GM19238 (cell line): ENCODE measurements around the gene PDE4D.

ENCODE experiments used
- DNase-seq: peaks from one replicate; pipeline ENCODE4 v3.0.0; 2011; ENCODE audit warnings: low spot score; ENCODE audit not compliant: insufficient read length

PDE4D gene

GRCh38 chr5:59222687-59223511 lies 670.6 kb downstream of the PDE4D start:
- DNase-seq = no peak

- no peak for DNase-seq
These were observed 671.8 kb downstream of the PDE4D start for GRCh38 chr5:59221769-59222168.

- no peak for DNase-seq
These were observed 675.0 kb downstream of the PDE4D start for GRCh38 chr5:59218424-59219045.

- no peak for DNase-seq
These were observed 676.7 kb downstream of the PDE4D start for GRCh38 chr5:59216841-59217240.

DNA sequence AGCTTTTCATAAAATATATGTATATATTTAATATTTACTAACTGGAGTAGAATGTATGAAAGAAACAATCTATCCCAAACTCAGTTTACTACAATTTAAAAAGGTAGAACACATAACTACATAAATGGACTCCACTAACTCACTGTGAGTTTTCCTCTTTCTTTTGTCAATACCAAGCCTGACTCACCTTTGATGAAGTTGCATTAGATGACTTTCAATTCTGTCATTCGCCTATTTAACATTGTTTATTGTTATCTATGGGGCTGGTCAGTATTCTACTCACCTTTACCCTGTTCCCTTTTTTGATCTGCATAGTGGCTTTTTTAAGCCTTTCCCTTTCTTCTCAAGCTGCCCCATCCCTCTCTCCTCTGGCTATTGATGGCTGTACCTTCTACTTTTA lies 680.9 kb downstream of the PDE4D start:
- no peak for DNase-seq

DNA sequence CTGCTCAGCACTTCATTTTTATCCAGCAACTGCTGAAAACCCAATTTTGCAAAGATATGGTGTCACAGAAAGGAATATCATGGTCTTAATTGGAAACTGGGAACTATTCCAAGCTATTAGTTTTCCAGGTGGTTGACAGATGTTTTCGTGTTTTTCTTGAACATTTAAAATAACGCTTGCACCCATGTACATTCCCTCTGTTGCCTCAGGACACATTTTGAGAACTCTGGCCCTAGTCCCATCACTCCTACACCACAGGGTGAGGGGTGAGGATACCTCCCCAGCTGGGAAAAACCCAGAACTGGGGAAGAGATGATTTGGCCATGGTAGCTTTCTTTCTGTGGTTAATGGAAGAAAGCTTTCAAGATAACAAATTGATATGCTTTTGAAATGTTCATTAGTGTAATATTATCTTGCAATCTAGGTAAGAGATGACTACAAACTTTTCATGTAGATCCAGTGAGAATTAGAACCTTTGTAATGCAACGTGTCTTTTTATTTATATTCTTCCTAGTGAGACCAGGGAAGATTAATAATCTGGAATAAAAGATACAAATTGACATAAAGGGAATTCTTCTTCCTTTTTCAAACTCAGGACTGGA lies 683.7 kb downstream of the PDE4D start:
- DNase-seq = no peak

- no peak for DNase-seq
These were observed 685.1 kb downstream of the PDE4D start for GRCh38 chr5:59208474-59208873.

- DNase-seq = no peak
These were observed 686.1 kb downstream of the PDE4D start for GRCh38 chr5:59207401-59207800.

GRCh38 chr5:59206132-59206581 lies 687.4 kb downstream of the PDE4D start:
- DNase-seq = no peak

DNA sequence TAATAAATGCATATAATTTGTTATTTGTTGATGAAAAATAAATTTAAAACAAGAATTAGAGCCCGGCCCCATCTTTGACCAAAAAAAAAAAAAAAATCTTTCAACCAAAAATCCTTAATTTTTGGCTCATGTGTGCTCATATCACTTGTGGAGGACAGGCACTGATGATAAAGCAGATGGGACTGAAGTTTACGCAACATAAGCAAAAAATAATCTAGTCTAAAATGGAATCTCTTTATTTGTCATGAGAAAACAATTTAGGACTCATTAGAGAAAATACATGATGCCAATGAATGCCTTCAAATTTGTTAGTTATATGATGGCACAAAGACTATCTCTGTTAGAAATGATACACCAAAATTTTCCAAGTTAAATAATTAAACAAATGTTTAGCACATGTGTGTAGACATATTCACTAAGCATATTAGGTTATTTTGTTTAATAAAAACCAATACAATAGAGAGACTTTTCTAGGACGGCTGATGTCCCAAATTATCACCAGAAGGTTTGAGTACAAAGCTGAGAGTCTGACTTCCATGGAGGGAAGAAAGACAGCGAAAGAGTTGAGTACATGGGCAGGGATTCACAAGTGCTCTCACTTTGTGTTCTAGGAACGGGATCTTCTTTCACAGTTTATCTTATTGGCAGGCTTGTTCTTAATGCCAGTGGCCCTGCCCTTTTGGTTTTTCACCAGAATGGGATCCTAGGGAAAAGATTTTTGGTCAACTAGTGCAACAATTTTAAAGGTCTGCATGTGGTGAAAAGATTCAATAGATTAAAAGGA lies 689.2 kb downstream of the PDE4D start:
- no peak for DNase-seq

GRCh38 chr5:59199868-59200267 lies 693.7 kb downstream of the PDE4D start:
- no peak for DNase-seq

- DNase-seq = no peak
These were observed 694.7 kb downstream of the PDE4D start for GRCh38 chr5:59198832-59199231.

DNA sequence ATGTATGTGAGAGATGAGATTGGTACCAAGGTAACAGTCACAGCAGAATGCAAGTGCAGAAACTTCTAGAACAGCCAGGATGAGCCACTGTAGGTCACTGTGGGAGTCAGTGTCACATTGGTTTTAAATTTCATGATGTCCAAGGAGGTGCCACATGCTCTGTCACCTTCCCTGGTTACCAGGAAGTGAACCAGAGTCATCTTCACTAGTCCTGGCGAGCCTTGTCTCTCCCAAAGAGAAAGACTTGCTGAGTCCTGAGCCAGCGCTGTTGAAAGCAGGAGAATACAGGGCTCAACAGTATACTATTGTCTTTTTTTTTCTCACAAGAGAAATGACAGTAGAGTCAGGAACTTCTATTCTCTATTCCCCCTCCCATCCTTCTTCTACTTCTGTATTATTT lies 695.2 kb downstream of the PDE4D start:
- no peak for DNase-seq

- no peak for DNase-seq
These were observed 695.6 kb downstream of the PDE4D start for GRCh38 chr5:59197911-59198310.

- DNase-seq = no peak
These were observed 699.8 kb downstream of the PDE4D start for GRCh38 chr5:59193616-59194319.

- no peak for DNase-seq
These were observed 702.8 kb downstream of the PDE4D start for GRCh38 chr5:59190746-59191145.

- no peak for DNase-seq
These were observed 703.9 kb downstream of the PDE4D start for GRCh38 chr5:59189472-59190244.

DNA sequence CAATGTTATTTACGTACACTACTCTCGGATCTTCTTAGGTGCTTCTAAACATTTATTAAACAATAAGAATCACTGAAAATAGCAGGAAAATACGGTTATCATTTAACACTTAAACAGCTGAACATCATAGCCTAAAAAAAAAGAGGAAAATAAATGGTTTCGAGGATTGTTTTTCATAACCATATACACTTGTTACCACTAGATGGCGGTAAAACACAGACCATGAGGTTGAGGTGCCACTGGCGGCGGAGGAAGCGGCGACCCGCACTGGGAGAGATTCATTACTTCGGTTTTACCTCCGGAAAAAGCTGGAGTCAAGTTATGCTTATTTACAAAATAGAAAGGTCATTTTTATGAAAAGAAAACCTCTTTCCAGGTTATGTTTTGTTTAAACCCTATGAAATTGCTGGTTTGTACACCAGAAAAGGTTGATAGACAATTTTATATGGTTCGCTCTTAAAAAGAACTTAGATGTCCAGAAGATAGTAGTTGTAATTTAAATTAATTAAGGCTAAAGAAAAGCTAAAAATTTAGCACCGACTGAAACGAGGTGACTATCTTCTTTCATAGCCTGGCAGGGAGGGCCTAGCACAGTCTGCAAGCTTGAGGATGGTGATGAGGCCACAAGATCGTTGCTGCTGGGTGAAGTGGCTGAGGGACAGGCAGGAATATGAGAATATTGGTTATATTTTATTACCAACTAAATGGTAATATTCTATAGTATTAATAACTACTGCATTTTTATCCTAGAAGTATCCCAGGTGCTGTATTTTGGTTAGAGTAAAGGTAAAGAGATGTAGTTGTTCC lies 704.9 kb downstream of the PDE4D start:
- no peak for DNase-seq

GRCh38 chr5:59187857-59188256 lies 705.7 kb downstream of the PDE4D start:
- DNase-seq = no peak

DNA sequence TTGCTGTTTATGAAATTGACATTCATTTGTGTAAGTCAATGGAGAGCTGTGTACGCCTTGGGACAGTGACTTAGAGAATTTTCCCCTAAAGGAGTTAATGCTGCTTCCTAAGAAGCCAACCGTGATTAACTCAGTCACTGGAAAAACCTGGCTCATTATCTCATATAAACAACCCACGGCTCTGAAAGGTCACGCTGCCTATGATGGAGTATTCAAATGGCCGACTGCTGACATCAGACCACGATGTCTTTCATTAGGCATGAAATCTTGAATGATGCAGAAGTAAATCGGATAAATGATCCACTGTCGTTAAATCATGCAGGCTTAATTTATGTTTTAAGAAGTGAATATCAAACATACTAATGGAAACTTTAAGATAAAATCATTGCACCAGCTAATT lies 706.9 kb downstream of the PDE4D start:
- no peak for DNase-seq
